GM21737 (cell line): Measurements from ENCODE around the gene NEK6.

Experiments
- ATAC-seq: cut with Tn5 transposase; IDR thresholded peaks from one replicate; pipeline ENCODE4 v1.9.1; 2021; ENCODE audit warnings: mild to moderate bottlenecking, moderate library complexity; ENCODE audit not compliant: unreplicated experiment

Gene NEK6

DNA sequence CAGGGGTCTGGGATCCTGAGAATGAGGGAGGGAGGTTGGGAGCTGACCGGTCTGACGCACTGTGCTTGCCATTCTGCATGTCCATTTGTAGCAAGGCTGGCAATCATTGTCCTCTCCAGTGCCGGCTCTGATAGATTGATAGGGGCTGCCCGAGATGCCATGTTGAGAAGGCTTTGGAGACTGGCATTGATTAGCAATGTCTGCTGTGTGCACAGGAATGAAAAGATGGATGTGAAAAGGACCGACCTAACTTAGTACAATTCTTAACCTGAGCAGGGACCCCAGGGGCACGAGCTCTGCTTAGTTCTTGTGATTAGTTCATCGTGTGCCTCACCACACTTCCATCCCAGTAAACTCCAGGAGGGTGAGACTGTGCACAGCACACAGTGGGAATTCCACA lies 17.0 kb downstream of the NEK6 start:
- ATAC-seq: no peak

- no peak for ATAC-seq
Measured at GRCh38 chr9:124277420-124277819, 19.7 kb downstream of the NEK6 start.

DNA sequence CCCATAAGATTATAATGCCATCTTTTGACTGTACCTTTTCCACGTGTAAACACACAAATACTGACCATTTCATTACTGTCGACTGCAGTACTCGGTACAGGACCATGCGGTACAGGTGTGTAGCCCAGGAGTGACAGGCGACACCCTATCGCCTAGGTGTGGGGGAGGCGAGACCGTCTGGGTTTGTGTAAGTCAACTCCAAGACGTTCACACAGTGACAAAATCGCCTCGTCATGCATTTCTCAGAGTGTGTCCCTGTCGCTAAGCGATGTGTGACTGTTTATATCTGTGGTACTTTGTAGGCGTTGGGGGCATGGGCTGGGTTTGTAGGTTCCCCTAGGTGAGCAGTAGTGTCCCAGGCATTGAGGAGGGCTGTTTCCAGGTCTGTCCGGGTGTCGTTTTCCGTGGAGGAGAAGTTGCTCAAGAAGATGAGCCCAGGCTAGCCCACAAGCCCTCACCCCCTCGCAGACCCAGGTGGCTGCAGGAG lies 20.3 kb downstream of the NEK6 start:
- ATAC-seq: no peak

DNA sequence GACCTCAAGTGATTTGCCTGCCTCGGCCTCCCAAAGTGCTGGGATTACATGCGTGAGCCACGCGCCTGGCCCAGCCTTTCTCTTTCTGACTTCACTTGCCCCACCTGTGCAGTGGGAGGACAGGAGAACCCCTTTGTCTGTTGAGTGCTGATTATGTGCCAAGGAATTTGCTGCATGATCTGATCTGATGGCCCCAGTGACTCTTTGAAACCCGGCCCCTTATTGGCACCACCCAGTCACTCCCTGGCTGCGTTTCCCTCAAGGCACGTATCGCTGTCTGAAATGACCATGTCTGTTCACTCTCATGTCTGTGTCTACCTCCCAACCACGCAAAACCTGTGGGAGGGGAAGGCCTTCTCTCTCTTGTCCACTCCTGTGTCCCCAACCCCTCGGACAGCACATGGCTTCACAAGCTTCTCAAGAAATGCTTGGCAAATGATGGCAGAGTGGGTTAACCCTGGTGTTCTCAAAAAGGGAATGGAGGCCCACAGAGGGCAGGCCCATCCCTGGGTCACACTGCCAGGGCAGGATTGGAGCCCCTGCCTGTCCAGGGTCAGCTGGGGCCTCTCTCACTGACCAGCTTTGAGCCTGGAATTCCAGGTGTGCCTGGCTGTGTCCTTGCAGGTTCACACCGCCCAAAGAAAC lies 21.9 kb downstream of the NEK6 start:
- no peak for ATAC-seq

GRCh38 chr9:124280176-124280691 lies 22.5 kb downstream of the NEK6 start:
- ATAC-seq: no peak

DNA sequence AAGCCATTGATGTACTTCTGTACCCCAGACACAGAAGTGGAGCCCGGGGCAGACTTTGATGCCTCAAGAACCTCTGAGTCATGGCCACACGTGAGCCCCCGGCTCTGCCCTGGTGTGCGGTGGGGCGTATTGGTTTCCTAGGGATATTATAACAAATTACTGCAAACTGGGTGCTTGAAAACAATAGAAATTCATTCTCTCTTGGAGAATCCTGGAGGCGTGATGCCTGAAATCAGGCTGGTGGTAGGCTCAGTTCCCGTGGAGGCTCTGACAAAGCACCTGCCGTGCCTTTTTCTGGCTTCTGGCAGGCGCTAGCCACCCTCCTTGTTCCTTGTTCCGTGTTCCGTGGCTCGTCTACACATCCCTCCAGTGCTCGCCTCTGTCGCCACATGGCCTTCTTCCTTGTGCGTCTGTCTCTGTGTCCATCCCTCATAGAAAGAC lies 24.2 kb downstream of the NEK6 start:
- no peak for ATAC-seq

DNA sequence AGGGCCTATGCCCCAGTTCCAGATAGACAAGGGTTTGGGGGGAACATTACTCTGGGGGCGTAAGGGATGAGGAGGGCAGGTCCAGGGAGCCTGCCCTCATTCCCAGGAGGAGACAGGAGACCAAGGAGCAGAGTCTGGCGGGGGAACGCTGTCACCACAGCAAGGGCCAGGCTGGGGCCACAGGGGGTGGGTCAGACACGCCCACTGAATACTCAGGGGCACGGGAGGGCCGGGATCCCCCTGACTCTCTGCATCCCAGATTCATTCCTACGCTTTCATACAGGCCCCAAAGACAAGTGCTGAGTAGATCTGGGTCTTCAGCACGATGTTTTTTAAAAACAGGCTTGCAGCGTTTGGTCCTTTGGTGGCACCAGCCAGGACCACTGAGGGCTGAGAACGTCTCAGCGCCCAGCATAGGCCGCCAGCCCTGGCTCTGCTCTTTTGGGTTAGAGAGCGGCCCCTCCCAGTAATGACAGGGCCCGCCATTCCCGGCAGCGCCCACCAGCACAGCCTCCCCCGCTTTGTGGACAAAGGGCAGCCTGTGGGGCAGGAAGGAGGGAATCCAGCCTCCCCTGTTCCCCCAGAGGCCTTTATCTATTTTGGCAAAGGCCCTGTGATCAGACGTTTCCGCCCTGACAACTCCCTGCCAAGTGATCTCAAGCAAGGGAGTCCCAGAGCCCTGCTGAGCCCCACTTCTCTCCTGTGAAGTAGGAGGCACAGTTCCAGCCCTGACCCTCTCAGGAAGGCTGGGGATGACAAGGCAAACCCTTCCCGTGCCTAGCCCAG lies 24.9 kb downstream of the NEK6 start:
- ATAC-seq: no peak

DNA sequence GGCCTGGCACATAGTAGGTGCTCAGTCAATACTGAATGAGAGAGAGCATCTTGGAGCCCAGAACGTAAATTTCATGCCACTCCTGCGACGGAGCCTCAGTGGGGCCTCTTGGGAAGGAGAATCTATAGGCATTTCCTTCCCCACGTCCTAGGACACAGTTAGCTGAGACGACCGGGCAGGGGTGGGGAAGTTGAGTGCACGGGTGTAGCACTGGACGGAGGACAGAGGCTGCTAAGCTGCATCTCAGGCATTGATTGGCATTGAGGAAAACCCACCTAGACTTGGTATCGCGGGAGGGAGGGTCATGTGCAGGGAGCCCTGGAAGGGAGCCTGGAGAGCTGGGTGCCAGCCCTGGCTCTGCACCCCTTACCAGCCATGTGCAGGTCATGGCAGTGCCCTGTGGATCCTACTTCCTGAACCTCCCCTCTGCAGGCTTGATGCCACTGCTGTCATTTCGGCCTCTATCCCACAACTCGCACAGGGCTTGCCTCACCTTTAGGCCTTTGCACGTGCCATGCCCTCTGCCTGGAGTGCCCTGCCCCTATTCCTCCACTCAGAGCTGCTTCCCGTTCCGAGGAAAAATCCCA lies 25.6 kb downstream of the NEK6 start:
- ATAC-seq: no peak

- ATAC-seq: no peak
Measured at GRCh38 chr9:124284237-124284831, 26.6 kb downstream of the NEK6 start.

DNA sequence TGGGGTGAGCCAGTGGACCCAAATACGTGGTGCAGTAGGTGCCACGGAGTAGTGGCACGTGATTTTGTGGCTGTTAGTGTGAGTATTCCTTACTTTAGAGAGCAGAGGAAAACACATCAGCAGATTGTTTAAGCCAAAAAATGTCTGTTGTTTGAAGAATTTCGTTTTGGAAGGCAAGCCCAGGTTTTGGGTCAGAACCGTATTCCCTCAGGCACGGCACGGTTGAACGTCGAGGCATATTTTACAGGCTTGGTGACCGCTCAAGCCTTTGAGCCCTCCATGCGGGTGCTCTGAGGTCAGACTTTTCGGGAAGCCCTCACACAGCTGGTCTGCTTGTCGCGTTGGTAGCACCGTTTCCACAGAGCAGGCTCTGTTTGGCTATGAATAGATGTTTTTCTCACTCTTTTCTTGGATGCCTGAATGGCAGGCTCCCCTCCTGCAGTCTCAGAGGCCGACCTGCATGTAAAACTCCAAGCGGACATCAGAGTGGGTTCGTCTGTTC lies 27.2 kb downstream of the NEK6 start:
- ATAC-seq: no peak

DNA sequence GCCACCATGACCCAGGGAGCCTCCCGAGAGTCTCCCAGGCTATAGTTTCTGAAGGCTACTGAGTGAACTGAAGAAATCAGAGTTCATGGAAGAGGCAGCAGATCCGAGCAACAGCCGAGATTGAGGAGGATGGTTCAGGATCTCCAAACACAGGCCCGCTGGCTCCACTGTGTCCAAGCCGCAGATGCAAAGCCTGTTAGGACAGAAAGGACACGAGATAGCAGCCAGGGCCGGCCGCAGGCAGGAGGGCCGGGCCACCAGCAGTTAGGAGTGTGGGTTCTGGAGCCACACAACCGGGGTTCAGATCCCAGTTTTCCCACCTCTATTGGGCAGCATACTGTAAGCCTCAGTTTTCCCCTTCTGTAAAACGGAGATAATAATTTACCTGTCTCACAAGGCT lies 27.7 kb downstream of the NEK6 start:
- ATAC-seq: no peak

DNA sequence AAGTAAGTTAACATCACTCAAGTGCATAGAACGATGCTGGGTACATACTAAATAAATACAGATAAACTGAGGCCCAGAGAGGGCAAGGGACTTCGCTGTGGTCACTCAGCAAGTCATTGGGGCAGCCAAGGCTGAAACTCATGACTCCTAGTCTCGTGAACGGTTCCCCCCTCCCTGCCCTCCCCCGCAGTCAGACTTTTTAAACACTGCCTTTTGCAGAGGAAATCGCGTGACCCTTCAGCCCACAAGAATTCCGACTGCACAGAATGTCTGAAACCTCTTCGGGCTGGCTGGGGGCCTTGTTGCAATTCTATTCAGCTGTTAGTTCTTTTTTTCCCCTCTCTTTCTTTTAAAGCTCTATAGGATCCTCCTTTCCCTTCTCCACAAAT lies 28.1 kb downstream of the NEK6 start:
- peak; percentile 24 for ATAC-seq

DNA sequence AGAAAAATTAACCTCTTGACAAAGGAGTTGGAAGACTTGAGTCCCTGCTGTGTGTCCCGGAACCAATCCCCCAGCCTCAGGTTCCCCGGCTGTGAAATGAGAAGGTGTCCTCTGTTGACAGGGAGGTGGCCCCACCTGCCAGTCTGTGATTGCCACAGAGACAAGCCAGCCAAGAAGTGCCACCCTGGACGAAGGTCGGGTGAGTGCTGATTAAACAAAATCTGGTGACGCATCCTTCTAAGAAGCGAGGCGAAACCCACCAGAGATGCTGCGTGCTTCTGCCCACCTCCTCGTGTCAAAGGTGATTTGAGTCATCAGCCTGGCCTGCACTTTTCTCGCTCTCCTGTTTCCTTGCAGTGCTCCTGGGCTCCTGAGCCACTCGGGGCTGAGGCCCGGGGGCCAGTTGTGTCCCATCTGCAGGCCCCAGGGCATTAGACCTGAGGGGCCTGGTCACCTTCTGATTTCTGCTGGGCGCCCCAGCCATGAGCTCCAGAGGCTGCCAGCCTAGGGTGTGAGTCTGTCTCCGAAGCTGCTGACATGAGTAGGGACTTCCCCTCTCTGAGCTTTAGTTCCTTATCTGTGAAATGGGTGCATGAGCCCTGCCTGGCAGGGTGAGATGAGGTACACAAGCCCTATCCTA lies 28.7 kb downstream of the NEK6 start:
- ATAC-seq: peak; percentile 27

DNA sequence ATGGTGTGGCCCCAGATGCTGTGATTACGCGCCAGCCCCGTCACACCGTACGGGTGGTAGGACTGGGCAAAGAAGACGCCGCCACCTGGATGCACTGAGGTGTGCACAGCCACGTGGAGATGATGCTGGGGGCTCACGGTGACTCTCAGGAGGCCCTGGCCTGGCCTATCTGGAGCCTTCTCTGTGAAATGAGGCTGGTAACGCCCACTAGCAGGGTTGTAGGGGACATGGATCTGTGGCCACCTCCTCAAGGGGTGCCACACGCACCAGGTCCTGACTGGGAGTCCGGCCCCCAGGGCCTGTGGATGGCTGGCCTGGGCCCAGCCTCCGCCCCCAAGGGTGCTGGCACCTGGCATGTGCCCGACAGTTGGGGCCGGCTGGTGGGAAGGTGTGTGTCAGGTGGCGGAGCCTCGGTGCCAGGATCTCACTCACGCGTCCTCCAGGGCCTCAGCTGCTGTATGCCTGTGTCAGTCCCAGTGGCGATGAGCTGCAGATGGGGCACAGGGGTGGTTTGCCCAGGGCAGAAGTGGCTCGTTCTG lies 32.4 kb downstream of the NEK6 start:
- ATAC-seq: no peak

- ATAC-seq: no peak
Measured at GRCh38 chr9:124290743-124291554, 33.2 kb downstream of the NEK6 start.

DNA sequence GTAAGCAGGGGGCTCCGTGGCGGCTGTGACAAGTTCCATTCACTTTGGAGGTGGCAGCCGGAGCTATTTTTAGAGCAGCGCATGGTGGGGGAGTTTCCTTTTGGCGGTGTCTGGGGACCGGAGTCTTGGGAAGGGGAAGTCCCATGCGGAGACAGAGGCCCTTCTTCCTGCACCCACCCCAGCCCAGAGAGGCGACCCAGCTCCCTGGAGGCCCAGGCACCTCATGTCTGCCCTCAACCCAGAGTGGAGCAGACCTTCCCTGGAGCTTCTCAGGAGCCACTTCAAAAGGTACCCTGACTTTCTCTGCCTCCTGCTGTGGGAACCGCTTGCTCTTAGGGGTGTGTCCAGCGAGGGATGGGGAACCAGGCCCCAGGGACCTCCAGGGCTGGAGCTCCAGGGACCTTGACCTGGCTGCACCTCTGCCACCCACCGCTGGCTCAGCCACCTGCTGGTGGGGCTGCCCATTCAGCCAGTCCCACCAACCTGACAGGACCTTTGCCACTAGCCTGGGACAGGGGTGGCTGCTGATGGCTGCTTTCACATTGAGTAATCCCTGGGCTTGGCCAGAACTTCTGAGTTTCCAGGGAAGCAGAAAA lies 34.1 kb downstream of the NEK6 start:
- peak; percentile 42 for ATAC-seq

DNA sequence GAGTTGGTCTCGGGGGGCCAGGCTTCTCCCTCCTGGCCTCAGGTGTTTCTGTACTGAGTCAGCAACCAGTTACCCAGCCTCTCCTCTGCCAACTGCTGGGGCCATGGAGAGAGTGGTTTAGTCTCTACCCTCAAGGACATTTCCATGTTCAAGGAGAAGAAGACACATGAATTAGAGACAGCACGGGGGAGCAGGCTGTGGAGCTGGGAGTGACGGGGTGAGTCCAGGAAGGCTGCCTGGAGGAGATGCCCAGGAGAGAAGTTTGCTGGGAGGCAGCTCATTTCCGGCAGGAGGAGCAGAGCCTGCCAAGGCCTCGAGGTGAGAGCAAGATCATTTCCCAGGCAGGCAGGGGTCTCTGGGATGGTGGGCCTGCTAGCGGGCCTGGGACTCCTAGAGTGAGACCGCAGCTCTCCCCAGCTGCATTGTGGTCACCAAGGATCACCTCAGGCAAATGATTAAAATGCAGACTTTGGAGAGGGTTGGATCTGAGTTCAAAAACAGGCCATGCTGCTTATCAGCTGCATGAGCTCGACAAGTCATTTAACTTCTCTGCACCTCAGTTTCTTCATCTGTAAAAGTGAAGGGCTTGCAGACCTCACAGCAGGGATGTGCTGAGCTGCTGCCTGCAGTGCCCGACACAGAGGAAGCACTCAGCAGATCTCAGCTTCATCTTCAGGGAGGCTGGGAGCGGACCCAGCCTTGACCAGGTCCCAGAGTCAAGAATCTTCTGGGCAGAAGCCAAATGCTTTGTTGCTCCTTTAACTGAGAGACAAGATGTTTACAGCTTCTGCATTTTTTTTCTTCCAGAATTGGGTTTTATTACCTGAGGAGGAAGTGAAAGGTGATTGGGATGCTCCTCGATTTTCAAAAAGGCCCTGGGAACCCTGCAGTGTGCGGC lies 35.2 kb downstream of the NEK6 start:
- ATAC-seq: no peak
